GOT3 (cell line): Measurements from ENCODE around the gene PI4KA.
"Not testable (repeated sequence)": the region's sequence is repeated elsewhere in the genome, so short reads cannot be mapped to it uniquely, and the experiment has no call there.

ENCODE experiments used
- DNase-seq: peaks from one replicate; lab custom pipeline; 2025; ENCODE audit warnings: mixed read lengths; lab: John Stamatoyannopoulos, UW

PI4KA gene

DNA sequence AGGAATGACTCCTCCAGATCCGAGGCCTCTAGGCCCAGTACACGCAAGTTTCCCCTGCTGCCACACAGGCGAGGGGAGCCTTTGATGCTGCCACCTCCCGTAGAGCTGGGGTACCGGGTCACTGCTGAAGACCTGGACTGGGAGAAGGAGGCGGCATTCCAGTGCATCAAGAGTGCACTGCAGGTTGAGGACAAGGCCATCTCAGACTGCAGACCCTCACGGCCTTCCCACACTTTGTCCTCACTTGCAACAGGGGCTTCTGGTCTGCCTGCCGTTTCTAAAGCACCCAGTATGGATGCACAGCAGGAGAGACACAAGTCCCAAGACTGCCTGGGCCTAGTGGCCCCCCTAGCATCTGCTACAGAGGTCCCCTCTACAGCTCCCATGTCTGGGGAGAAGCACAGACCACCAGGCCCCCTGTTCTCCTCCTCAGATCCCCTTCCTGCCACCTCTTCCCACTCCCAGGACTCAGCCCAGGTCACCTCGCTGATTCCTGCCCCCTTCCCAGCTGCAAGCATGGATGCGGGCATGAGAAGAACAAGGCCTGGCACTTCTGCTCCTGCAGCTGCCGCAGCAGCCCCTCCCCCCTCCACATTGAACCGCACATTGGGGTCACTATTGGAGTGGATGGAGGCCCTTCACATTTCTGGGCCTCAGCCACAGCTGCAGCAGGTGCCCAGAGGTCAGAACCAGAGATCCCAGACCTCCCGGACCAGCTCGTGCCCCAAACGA, 167.9 kb downstream of the PI4KA start:
- not testable (repeated sequence) for DNase-seq

DNA sequence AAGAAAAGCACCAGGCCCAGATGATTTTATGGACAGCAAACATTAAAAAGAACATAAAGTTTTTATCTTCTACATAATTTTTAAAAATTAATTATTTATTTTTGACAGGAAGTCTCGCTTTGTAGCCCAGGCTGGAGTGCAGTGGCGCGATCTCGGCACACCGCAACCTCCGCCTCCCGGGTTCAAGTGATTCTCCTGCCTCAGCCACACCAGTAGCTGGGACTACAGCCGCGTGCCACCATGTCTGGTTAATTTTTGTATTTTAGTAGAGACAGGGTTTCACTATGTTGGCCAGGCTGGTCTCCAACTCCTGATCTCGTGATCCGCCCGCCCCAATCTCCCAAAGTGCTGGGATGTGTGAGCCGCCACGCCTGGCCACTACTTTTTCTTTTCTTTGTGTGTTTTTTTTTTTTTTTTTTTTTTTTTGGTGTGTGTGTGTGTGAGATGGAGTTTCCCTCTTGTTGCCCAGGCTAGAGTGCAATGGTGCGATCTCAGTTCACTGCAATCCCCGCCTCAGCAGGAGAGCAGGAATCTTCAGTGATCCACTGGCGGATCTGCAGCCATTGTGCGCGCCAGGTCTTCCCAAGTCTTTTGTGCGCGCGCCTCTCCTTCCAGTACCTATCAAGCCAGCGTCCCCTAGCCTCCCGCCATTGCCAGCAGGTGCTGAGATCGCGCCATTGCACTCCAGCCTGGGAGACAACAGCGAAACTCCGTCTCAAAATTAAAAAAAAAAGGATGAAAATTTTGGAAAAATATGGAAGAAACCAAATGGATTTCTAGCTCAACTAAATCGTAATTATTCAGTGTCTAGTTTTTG, 171.0 kb downstream of the PI4KA start:
- DNase-seq: not testable (repeated sequence)

DNA sequence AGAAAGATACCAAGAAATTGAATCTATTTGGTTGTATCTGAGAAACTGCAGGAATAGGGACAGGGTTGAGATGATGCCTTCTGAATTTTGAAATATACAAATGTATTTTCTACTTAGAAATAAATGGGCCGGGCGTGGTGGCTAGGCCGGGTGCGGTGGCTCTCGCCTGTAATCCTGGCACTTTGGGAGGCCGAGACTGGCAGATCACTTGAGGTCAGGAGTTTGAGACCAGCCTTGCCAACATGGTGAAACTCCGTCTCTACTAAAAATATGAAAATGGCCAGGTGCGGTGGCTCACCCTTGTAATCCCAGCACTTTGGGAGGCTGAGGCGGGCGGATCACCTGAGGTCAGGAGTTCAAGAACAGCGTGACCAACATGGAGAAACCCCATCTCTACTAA, 172.8 kb downstream of the PI4KA start:
- not testable (repeated sequence) for DNase-seq

DNA sequence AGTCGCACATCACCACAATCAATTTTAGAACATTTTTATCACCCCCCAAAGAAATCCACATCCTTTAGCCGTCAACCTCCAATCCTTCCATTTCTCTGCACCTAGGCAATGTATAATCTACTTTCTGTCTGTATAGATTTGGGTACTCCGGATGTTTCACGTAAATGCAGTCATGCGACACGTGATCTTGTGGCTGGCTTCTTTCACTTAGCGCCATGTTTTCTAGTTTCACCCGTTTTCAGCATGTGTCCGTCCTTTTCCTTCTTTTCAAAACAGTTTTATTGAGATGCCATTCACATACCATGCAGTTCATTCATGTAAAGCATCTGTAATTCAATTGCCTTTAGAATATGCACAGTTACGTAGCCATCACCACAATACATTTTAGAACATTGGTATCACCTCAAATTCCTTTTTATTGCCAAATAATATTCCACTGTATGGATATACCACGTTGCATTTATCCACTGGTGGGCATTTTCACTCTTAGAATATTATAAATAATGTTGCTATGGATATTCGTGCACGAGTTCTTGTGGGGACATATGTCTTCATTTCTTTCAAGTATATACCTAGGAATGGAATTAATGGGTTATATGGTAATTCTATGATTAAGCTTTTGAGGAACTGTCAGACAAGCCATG, 179.7 kb downstream of the PI4KA start:
- DNase-seq: not testable (repeated sequence)

DNA sequence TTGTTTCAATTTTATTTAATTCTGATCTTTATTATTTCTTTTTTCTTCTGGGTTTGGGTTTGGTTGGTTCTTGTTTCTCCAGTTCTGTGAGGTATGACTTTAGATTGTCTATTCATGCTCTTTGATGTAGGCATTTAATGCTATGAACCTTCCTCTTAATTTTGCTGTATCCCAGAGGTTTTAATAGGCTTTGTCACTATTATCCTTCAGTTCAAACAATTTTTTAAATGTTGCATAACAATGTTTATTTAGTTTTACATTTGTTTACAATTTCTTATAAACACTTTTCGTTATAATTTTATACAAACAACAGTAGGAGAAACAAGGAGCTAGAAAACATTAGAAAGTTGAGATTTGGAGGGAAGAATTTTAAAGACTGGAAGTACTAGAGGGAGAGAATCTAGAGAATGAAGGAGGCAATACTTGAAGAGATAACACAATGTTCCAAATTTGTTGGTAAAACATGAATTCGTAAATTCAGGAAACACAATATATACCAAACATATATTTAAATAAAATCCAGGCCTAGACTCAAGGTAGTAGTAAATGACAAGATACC, 180.8 kb downstream of the PI4KA start:
- no peak for DNase-seq

DNA sequence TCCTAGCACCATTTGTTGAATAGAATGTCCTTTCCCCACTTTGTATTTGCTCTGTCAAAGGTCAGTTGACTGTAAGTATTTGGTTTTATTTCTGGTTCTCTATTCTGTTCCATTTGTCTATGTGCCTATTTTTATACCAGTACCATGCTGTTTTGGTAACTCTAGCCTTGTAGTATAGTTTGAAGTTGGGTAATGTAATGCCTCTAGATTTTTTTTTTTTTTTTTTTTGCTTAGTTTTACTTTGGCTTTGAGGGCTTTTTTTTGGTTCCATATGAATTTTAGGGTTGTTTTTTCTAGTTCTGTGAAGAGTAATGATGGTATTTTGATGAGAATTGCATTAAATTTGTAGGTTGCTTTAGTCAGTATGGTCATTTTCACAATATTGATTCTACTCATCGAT, 183.0 kb downstream of the PI4KA start:
- not testable (repeated sequence) for DNase-seq

DNA sequence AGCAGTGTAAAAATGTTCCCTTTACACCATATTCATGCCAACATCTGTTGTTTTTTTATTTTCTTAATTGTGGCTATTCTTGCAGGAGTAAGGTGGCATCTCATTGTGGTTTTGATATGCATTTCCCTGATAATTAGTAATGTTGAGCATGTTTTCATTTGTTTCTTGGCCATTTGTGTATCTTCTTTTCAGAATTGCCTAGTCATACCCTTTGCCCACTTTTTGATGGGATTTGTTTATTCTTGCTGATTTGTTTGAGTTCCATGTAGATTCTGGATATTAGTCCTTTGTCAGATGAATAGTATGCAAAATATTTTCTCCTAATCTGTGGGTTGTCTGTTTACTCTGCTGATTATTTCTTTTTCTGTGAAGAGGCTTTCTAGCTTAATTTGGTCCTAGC, 183.6 kb downstream of the PI4KA start:
- no peak for DNase-seq

DNA sequence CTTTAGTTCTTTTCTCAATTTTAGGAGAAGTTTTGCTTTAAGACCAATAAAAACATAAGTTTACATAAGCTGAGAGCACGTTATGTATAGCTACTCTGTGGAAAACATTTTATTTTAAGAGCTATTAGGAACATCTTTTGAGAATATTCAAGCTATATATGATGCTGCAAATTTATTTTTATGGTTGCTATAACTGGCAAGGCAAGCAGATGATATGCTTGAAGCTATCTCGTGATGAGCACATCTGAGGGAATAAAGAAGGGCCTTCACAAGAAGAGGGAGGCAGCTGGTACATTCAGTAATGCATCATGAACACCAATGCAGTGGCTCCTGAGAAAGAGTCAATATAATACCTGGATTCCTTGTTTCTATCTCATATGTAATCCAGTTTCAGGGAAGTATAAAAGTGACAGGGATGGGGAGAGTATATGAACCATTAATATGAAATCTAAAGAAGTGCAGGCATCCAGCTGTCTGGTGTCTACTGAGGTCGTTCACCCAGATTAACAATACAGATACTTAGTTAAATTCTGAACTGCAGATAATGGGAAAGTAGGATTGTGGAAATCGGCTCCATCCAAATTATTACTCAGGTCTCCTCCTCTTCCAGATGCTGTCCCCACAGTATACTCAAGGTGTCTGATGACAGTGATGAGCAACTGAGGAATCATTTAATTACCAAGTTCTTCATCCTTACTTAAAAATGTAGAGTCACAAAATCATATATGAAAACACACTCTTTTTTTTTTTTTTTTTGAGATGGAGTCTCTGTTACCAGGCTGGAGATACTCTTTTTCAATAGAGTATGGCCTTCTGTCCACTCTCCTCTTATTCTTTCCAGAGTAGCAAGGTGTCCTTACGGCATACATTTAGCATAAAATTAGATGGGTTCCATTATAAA, 185.1 kb downstream of the PI4KA start:
- no peak for DNase-seq

DNA sequence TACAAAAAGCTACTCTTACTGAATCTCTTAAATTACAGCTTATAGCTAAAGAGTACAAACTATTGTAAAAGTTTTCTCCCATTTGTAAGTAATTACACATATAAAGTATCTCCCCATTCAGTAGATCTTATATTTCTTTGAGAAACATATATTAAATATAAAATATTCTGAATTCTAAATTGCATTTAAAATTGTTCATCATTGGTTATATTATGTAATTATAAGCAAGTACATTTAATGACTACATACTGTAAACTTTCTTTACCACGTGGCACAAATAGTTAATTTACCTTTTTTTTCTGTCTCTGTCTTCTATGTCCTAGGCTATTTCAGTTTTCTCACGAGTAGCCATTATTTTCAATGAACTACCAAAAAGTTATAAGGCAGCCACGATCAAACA, 185.9 kb downstream of the PI4KA start:
- DNase-seq: no peak

DNA sequence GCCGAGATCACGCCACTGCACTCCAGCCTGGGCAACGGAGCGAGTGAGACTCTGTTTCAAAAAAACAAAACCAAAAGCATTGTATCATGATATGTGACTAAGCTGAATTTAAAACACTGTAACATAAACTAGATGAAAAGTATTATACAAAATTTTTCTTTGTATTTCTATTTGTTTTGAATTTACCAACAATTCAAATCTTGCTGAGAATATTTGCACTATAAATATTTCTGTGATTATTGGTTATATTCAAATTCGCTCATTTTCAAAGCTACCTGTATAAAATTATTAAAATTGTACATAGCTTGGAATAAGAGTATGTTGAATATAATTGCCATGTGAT, 186.6 kb downstream of the PI4KA start:
- DNase-seq: no peak

DNA sequence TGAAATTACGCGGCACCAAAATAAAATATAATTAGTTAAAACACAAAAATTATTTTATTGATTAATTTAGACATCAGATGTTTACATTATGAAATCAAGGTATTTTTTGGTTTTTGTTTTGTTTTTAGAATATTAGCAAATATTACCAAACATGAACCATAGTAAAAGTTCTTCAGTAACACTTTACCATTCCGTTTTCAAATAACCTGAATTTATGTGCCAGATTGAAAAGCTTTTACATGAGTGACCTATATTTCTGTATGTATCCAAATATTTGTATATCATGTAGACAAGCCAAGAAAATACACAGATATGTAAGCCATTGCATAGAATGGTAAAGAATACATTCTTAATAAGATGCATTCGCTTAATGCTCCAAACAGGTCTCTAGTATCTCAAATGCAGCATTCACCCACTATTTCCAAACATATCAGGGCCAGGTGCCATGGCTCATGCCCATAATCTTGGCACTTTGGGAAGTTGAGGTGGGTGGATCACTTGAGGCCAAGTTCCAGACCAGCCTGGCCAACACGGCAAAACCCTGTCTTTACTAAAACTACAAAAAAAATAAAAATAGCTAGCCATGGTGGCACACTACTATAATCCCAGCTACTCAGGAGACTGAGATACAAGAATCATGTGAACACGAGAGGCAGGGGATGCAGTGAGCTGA, 187.1 kb downstream of the PI4KA start:
- DNase-seq: no peak

DNA sequence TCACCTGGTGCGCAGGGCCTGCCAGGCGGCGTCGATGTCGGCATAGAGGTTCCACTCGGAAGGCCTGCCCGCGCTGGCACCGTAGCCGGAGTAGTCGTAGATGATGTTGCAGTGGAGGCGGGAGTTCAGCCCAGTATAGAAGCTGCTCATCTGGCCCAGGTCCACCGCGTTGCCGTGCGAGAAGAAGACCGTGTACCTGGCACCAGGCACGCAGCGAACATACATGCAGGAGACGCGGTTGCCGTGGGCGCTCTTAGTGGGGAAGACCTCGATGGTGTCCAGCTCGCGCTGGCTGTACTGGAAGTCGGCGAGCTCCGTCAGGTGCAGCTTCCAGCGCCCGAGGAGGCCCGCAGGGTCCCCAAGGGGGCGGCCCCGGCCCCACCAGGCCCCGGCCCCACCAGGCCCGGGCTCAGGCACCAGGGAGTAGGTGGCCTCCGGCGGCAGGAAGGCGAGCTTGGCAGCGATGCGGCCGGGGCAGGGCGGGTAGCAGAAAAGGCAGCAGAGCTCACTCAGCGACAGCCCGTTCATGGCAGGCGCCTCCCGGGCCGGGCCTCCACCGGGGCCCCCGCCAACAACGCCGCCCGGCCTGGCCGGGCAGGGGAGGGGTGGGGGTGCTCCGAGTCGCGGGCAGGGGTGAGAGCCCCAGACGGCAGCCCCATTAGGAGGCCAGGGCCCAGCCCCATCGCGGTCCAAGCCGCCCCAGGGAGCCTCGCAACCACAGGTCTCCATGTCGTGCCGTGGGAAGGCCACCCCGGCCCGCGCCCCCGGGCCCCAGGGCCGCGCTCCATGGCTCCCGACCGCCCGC, 188.0 kb downstream of the PI4KA start:
- not testable (repeated sequence) for DNase-seq

DNA sequence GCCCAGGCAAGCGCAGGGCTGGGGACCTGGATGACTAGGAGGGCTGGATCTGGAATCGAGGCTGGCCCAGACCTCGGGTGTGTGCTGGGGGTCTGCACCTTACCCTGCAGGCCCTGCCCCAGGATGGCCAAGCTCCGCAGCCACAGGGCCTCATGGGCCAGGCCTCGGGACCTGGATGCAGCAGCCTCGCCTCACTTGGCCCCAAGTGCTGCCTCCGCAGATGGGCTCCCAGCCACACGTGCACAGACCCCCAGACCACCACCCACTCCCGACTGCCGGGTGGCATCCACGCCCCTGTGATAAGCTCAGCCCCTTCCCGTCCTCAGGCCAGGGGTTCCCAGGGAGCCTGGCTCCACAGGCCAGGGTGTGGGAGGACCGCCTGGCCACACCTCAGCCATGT, 188.7 kb downstream of the PI4KA start:
- DNase-seq: not testable (repeated sequence)

DNA sequence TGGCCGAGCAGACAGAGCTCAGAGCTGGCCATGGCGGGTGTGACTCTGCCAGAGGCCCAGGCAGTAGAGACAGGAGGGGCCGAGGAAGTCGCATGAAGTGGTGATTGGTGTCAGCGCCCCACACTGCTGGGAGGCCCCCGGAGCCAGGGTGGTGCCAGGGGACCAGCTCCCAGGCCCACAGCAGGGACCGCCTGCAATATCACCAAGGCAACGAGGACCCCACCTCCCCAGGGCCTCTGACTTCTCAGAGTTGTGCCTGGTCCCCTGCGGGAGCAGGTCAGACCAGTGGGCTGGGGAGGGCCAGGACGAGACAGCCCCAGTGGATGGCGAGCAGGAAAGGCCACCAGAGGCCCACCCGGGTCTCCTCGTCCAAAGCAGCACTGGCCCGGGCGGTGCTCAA, 189.1 kb downstream of the PI4KA start:
- DNase-seq: not testable (repeated sequence)

DNA sequence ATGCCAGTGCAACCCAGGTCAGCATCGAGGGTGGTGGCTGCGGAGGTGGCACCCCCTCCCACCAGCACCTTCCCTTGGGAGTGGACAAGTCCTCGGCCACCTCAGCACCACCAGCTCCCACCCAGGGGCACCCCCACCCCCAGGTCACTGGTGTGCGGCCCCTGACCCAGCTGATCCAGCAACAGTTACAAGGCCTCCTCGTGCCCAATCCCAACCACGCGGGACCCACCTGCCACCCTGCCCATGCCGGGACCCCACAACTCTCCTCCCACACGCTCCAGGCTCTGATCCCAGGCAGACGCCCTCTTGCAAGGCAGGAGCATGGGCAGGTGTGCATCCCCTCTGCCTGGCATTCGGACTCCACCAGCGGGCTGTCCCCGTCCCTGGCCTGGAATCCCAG, 189.8 kb downstream of the PI4KA start:
- not testable (repeated sequence) for DNase-seq

DNA sequence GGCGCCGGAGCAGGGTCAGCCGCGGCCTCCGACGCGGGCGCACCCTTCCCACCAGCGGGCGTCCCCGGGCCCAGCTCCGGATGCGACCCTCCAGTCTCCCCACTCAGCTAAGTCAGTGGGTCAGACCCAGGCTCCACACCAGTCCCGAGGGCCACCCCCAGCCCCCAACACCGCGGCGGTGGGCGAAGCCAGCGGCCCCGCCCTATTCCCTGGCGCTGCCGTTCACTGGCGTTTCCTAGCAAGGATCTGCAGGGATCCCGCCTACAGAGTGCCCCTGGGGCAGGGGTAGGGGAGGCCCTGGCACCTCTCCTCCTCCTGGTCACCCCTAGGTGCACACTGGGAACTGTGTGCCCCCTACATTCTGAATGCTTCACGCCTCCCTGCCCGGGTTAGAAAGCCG, 190.4 kb downstream of the PI4KA start:
- not testable (repeated sequence) for DNase-seq

DNA sequence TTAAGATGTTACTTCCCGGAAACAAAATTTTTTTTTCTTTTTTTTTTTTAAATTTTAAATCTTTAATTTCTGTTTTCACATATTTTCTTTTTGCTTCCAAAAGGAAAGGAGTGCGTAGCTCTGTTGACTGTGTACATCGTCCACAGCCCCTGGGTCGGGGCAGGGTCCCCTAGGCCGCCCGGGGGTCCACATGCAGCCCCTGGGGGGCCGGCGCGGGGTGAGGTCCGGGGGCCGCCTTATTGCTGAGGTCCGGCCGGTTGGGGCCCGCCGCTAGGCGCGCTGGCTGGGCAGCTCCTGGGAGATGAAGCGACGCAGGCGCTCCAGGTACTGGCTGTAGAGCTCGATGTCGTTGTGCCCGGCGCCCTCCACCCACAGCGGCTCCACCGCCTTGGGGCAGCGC, 191.1 kb downstream of the PI4KA start:
- not testable (repeated sequence) for DNase-seq

DNA sequence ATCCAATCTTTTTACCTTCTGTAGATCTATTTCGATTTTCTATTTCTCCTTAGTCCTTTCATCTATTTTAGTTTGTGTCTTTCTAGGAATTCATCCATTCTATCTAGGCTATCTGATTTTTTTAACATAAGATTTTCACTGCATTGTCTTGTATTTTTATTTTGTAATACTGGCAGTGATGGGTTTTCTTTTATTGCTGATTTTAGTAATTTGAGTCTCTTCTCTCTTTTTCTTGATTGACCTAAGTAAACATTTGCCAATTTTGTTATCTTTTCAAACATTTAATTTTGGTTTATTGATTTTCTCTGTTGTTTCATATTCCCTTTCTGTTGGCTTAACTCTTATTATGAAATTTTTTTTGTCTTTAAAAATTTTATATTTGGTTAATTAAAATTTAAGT, 192.1 kb downstream of the PI4KA start:
- DNase-seq: no peak

DNA sequence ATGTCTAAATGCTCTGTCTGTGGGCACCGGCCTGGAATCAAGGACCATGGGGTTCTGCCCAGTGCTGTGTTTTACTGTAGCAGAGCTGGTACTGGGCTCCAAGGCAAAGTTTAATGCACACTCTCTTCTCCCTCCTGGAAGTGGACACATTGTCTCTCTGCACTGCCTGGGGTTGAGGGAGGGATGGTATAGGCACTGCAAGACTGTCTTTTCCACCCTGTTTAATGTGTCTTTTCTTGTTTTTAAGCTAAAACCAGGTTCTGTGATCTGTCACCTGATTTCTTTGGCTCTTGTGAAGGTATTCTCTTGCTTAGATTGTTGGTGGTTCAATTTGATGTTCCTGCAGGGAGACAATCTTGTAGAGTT, 194.0 kb downstream of the PI4KA start:
- DNase-seq: no peak

DNA sequence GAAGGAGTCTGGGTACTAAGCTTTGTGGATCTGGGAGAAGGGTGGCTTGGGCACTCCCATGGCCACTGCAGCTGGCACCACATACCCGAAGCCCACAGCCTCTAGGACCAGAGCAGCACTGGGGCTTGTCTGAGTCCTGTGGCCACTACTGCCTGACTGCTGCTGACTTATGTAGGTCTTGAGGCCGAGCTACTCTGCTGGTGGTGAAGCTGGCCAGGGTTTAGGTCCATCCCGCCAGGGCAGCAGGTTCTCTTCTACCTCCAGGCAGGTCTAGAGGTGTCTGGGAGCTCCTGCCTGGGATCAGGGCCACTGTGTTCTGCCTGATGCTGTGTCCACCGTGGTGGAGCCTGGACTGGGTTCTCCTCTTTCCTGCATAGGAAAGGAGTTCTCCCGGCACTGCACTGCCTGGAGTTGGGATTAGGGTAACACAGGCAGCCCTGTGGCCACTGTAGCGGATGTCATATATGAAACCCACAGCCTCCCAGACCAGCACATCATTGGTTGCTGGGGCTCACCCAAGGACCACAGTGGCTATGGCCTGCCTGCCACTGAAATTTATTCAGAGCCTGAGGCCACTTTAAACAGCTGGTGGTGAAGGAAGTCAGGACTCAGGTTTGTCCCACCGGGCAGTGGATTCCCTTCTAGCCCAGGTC, 194.5 kb downstream of the PI4KA start:
- DNase-seq: no peak
